NCI-H2107 (cell line): ENCODE data around the gene ZNF892.
"Not testable (repeated sequence)": the region's sequence is repeated elsewhere in the genome, so short reads cannot be mapped to it uniquely, and the experiment has no call there.

Experiments
- DNase-seq: peaks from one replicate; lab custom pipeline; 2025; lab: John Stamatoyannopoulos, UW

ZNF892 gene

GRCh38 chr2:95207111-95207961 is at the start of gene ZNF892:
Gene ZNF892, plus strand, starts transcription at chr2:95207521. Its CDS starts 295 bp downstream, at chr2:95207816.
- peak; percentile 70 for DNase-seq

- no peak for DNase-seq
These were observed 48.9 kb upstream of the ZNF892 start for GRCh38 chr2:95158441-95158840.

- no peak for DNase-seq
These were observed 48.3 kb upstream of the ZNF892 start for GRCh38 chr2:95158891-95159619.

- DNase-seq, result no peak
These were observed 47.5 kb upstream of the ZNF892 start, which contains the start of gene ZNF514 for GRCh38 chr2:95159690-95160449. Gene ZNF514, minus strand, starts transcription at chr2:95159848. Its CDS starts 6,595 bp downstream, at chr2:95153253.

GRCh38 chr2:95165030-95165370 is 42.3 kb upstream of the ZNF892 start:
- DNase-seq, result no peak

GRCh38 chr2:95165371-95166064 is 41.8 kb upstream of the ZNF892 start, which contains the start of gene ZNF2:
Gene ZNF2, plus strand, starts transcription at chr2:95165809. Its CDS starts 10,418 bp downstream, at chr2:95176227.
- peak; percentile 96 for DNase-seq

GRCh38 chr2:95166065-95166763 is 41.1 kb upstream of the ZNF892 start:
- no peak for DNase-seq

GRCh38 chr2:95171902-95172301 is 35.4 kb upstream of the ZNF892 start:
- DNase-seq, result no peak

GRCh38 chr2:95174031-95174542 is 33.2 kb upstream of the ZNF892 start:
- no peak for DNase-seq

- no peak for DNase-seq
These were observed 27.9 kb upstream of the ZNF892 start for GRCh38 chr2:95179451-95179850.

GRCh38 chr2:95181774-95182173 is 25.5 kb upstream of the ZNF892 start:
- no peak for DNase-seq

GRCh38 chr2:95185197-95185596 is 22.1 kb upstream of the ZNF892 start:
- no peak for DNase-seq

- DNase-seq, result no peak
These were observed 21.3 kb upstream of the ZNF892 start for GRCh38 chr2:95185973-95186372.

GRCh38 chr2:95192956-95193355 is 14.4 kb upstream of the ZNF892 start:
- DNase-seq, result not testable (repeated sequence)

- no peak for DNase-seq
These were observed 3.4 kb upstream of the ZNF892 start for GRCh38 chr2:95203911-95204310.

GRCh38 chr2:95204396-95204795 is 2.9 kb upstream of the ZNF892 start:
- DNase-seq, result no peak

- DNase-seq, result no peak
These were observed 1.2 kb upstream of the ZNF892 start for GRCh38 chr2:95206096-95206495.

- DNase-seq, result no peak
These were observed 785 bp downstream of the ZNF892 start for GRCh38 chr2:95208106-95208505.

- no peak for DNase-seq
These were observed 7.8 kb downstream of the ZNF892 start for GRCh38 chr2:95215018-95215612.

- DNase-seq, result no peak
These were observed 13.1 kb downstream of the ZNF892 start for GRCh38 chr2:95220449-95220848.
